Mucosa of rectum (tissue), 2 donors: ENCODE data around the gene PRICKLE1.

ENCODE experiments used
- H3K27ac ChIP-seq, 2 donors: one replicate each; pipeline ENCODE4 v1.7.0; 2013; ENCODE audit warnings: inconsistent platforms in 2 of 2, low read depth in 2 of 2, low read length in 2 of 2
- H3K27me3 ChIP-seq, 2 donors: one replicate each; pipeline ENCODE4 v1.7.0; 2013; ENCODE audit warnings: low read length in 2 of 2; ENCODE audit not compliant: control insufficient read depth in 2 of 2, insufficient read depth in 2 of 2
- H3K36me3 ChIP-seq, 2 donors: one replicate each; pipeline ENCODE4 v1.7.0; 2013; ENCODE audit warnings: low read length in 2 of 2; ENCODE audit not compliant: control insufficient read depth in 2 of 2, insufficient read depth in 2 of 2
- H3K4me1 ChIP-seq, 2 donors: one replicate each; pipeline ENCODE4 v1.7.0; 2013; ENCODE audit warnings: low read length in 2 of 2, mild to moderate bottlenecking in 1 of 2; ENCODE audit not compliant: control insufficient read depth in 2 of 2, insufficient read depth in 2 of 2
- H3K4me3 ChIP-seq, 2 donors: one replicate each; pipeline ENCODE4 v1.7.0; 2013; ENCODE audit warnings: low read length in 2 of 2
- H3K9ac ChIP-seq, 2 donors: one replicate each; pipeline ENCODE4 v1.7.0; 2013; ENCODE audit warnings: low read length in 2 of 2, low read depth in 1 of 2, mild to moderate bottlenecking in 1 of 2
- H3K9me3 ChIP-seq, 2 donors: one replicate each; pipeline ENCODE4 v1.7.0; 2013; ENCODE audit warnings: low read length in 2 of 2; ENCODE audit not compliant: control insufficient read depth in 2 of 2
- donor health status: healthy.
- donor health status: Normal muscosa, but diverticular disease.

PRICKLE1 gene

GRCh38 chr12:42421844-42422779, 167.4 kb downstream of the PRICKLE1 start:
- Histone ChIP-seq H3K27me3 (no peaks in the 10 kb centered on the region), H3K4me1 (no peaks in the 10 kb centered on the region), H3K9me3 (no peaks in the 10 kb centered on the region), H3K4me3 (no peak overlapping the region), H3K27ac (no peak overlapping the region), H3K9ac (no peak overlapping the region), H3K36me3 (no peaks in the 10 kb centered on the region)

- Histone ChIP-seq H3K27me3 (no peaks in the 10 kb centered on the region), H3K9ac (no peak overlapping the region), H3K4me3 (no peak overlapping the region), H3K27ac (no peak overlapping the region), H3K4me1 (no peaks in the 10 kb centered on the region), H3K9me3 (no peaks in the 10 kb centered on the region), H3K36me3 (no peaks in the 10 kb centered on the region)
Measured at GRCh38 chr12:42420395-42420794, 169.2 kb downstream of the PRICKLE1 start.

GRCh38 chr12:42410340-42410739, 179.2 kb downstream of the PRICKLE1 start:
- H3K27me3 ChIP-seq: no peaks in the 10 kb centered on the region
- no peak overlapping the region for H3K27ac ChIP-seq
- H3K4me3 ChIP-seq: no peak overlapping the region
- H3K9ac ChIP-seq: no peak overlapping the region
- no peaks in the 10 kb centered on the region for H3K9me3 ChIP-seq
- peaks cover 3 to 4% of the 10 kb centered on the region in 2 donors for H3K36me3 ChIP-seq
- no peaks in the 10 kb centered on the region for H3K4me1 ChIP-seq

- Histone ChIP-seq H3K9me3 (no peaks in the 10 kb centered on the region), H3K27me3 (no peaks in the 10 kb centered on the region), H3K4me3 (no peak overlapping the region), H3K36me3 (peaks cover 3 to 4% of the 10 kb centered on the region in 2 donors), H3K4me1 (no peaks in the 10 kb centered on the region), H3K9ac (no peak overlapping the region), H3K27ac (no peak overlapping the region)
Measured at GRCh38 chr12:42409471-42409870, 180.1 kb downstream of the PRICKLE1 start.

- Histone ChIP-seq H3K27ac (no peak overlapping the region), H3K27me3 (no peaks in the 10 kb centered on the region), H3K9me3 (no peaks in the 10 kb centered on the region), H3K4me1 (no peaks in the 10 kb centered on the region), H3K36me3 (peaks cover 4 to 7% of the 10 kb centered on the region in 2 donors), H3K4me3 (no peak overlapping the region), H3K9ac (no peak overlapping the region)
Measured at GRCh38 chr12:42407306-42407705, 182.2 kb downstream of the PRICKLE1 start.
